ENCODE results near the gene C10orf143. TPM values are rescaled to one million over a fixed set of nuclear protein-coding genes. Genes with fewer than 3 reads are reported as not detected.
"Not testable (repeated sequence)": the region's sequence is repeated elsewhere in the genome, so short reads cannot be mapped to it uniquely, and the experiment has no call there.

Gene C10orf143
- total RNA-seq, 2 donors from 2014 or later, result 0.95 to 2.0 TPM

DNA sequence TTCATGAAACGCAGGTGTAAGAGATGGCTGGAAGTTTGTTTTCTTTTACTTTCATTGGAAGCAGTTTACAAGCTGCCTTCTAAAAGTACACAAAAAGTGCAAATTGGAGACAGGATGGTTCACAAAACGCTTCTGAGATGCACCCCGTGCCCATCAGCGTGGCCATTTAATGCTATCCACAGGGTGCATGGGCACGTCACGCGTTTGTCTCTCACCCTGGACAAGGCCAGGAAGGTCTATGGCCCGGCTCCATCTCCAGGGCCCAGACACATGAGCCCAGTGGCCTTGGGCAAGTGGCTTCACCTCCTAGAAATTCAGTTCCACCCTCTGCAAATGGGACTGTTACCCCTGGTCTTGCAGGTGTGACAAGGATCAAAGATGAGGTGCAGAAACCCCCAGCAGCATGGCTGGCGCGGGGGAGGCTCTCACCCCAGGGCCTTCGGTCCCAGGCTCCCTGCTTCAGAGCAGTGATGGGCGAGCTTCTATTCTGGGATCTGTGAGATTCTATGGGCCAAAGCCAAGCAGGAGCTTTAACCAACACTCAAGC, 85.8 kb downstream of the C10orf143 start:
- Mint-ChIP-seq H3K4me1 (no peaks in the 10 kb centered on the region), H3K27me3 (no peaks in the 10 kb centered on the region), H3K36me3 (ENCODE audit: low read depth) (no peaks in the 10 kb centered on the region), H3K9me3 (no peaks in the 10 kb centered on the region), H3K27ac (no peak overlapping the region), H3K4me3 (no peak overlapping the region)
- ATAC-seq (replicated peaks), result no peak

DNA sequence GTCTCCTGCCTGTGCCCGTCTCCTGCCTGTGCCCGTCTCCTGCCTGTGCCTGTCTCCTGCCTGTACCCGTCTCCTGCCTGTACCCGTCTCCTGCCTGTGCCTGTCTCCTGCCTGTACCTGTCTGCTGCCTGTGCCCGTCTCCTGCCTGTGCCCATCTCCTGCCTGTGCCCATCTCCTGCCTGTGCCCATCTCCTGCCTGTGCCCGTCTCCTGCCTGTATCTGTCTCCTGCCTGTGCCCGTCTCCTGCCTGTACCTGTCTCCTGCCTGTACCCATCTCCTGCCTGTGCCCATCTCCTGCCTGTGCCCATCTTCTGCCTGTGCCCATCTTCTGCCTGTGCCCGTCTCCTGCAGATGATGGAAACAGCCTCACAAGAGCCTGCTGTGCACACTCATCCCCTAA, 86.3 kb downstream of the C10orf143 start:
- ATAC-seq (replicated peaks); H3K4me1 Mint-ChIP-seq; H3K4me3 Mint-ChIP-seq; H3K9me3 Mint-ChIP-seq; H3K27me3 Mint-ChIP-seq; H3K27ac Mint-ChIP-seq; H3K36me3 Mint-ChIP-seq (ENCODE audit: low read depth): not testable (repeated sequence)

DNA sequence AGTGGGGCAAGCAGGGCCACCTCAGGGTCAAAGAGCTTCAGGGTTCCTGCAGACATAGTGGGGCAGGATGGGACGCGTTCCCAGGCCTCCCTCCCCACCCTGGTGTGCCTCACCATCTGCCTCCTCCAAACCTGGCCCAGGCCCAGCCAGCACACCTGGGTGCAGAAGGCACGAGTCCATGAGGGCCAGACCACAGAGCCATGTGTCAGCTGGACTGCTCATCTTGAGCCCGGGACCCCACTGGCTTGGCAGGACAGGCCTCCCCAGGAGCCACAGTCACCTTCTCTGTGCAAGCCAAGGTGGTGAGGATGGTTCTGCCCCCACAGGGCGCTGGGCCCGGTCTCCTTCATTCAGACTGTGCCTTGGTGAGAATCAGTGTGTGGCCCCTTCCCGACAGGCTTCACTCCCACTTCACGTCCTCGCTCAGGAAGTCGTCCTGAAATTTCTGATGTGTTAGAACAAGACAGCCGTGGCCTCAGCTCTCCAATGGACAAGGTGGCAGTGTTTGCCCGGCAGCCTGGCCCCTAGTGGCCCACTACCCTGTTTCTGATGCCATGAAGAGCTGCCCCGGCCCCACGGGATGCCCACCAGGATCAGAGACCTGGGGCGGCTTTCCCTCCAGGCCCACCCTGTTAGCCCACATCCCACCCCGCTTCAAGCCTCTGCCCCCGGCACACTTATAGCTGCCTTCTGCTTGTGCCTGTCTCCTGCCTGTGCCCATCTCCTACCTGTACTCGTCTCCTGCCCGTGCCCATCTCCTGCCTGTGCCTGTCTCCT, 87.0 kb downstream of the C10orf143 start:
- no peak for ATAC-seq (replicated peaks)
- no peaks in the 10 kb centered on the region for H3K4me1 Mint-ChIP-seq
- H3K4me3 Mint-ChIP-seq, result no peak overlapping the region
- H3K36me3 Mint-ChIP-seq (ENCODE audit: low read depth), result no peaks in the 10 kb centered on the region
- no peaks in the 10 kb centered on the region for H3K27me3 Mint-ChIP-seq
- no peaks in the 10 kb centered on the region for H3K9me3 Mint-ChIP-seq
- H3K27ac Mint-ChIP-seq, result no peak overlapping the region

DNA sequence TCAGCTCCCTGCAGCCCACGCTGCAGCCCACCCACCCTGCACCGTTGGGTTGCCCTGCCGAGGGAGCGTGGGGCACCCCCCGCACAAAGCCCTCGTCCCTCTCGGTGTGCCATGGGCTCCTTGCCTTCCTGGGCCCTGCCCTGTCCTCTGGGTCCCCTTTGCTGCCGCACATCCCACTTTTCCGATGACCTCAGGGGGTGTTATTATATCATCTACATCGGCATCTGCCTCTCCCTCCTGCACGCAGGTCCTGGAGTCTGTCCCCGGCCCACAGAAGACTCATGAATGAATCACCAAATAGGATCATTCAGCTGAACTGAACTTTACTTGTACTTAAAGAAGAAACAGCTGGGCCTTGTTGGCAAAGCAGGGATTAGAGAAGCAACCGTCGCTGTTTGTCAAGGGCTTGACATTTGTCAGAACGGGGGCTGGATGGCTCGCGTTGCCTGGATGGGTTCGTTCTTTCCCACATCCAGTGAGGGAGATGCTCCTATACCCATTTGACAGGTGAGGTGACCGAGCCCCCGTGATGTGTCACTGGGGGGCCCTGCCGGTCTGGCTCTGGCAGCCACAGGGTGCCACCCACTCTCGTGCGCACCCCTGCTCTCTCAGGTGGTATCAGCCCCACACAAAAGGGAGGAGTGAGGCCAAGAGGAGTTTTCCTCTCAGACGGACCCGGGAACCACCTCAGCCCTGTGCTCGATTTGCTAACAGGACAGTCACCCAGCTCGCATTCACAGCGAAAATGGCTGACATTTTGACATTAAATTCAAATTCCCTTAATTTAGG, 87.9 kb downstream of the C10orf143 start:
- H3K9me3 Mint-ChIP-seq, result no peaks in the 10 kb centered on the region
- no peak overlapping the region for H3K27ac Mint-ChIP-seq
- H3K4me3 Mint-ChIP-seq, result no peak overlapping the region
- H3K4me1 Mint-ChIP-seq, result no peaks in the 10 kb centered on the region
- no peaks in the 10 kb centered on the region for H3K36me3 Mint-ChIP-seq (ENCODE audit: low read depth)
- no peaks in the 10 kb centered on the region for H3K27me3 Mint-ChIP-seq
- no peak for ATAC-seq (replicated peaks)

DNA sequence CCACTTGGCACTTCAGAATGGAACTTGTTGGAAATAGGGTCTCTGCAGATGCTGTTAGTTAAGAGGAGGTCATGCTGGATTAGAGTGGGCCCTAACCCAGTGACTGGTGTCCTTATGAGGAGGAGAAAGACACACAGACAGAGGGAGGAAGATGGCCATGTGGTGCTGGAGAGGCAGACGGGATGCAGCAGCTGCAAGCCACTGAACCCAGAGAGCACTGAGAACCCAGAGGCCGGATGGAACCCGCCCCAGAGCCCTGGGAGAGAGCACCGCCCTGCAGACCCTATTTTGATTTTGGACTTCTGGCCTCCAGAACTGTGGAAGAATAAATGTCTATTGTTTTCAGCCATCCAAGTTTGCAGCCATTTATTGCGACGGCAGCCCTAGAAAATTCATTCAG, 88.5 kb downstream of the C10orf143 start:
- no peaks in the 10 kb centered on the region for H3K4me1 Mint-ChIP-seq
- no peak overlapping the region for H3K27ac Mint-ChIP-seq
- no peaks in the 10 kb centered on the region for H3K9me3 Mint-ChIP-seq
- no peaks in the 10 kb centered on the region for H3K36me3 Mint-ChIP-seq (ENCODE audit: low read depth)
- H3K4me3 Mint-ChIP-seq, result no peak overlapping the region
- no peak for ATAC-seq (replicated peaks)
- H3K27me3 Mint-ChIP-seq, result no peaks in the 10 kb centered on the region

DNA sequence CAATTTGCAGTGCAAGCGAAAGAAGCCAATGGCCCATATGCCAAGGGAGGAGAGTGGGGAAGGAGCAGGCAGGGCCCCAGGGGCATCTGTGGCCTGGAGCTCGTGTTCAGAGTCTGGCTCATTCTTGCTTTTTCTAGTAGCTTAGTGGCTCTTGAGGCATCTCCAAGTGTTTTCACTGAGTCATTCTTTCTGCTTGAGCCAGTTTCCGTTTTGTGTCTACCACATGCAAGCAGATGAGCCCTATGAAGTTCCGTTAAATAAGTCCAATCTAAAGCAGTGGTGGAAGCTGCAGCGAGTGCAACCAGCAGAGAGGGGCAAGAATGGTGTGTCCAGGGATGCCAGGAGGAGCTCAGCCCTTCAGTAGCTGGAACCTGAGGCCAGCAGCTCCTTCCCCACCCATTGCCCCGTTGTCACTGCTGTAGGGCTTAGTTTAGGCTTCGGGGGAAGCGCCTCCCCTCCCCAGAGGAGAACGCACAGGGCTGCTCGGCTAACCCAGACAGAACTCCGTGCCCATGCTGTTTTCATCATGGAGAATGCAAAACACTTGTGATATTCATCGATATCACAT, 89.2 kb downstream of the C10orf143 start:
- Mint-ChIP-seq H3K4me1 (no peaks in the 10 kb centered on the region), H3K27ac (no peak overlapping the region), H3K9me3 (no peaks in the 10 kb centered on the region), H3K27me3 (no peaks in the 10 kb centered on the region), H3K4me3 (no peak overlapping the region), H3K36me3 (ENCODE audit: low read depth) (no peaks in the 10 kb centered on the region)
- ATAC-seq (replicated peaks), result peak; percentile 48

DNA sequence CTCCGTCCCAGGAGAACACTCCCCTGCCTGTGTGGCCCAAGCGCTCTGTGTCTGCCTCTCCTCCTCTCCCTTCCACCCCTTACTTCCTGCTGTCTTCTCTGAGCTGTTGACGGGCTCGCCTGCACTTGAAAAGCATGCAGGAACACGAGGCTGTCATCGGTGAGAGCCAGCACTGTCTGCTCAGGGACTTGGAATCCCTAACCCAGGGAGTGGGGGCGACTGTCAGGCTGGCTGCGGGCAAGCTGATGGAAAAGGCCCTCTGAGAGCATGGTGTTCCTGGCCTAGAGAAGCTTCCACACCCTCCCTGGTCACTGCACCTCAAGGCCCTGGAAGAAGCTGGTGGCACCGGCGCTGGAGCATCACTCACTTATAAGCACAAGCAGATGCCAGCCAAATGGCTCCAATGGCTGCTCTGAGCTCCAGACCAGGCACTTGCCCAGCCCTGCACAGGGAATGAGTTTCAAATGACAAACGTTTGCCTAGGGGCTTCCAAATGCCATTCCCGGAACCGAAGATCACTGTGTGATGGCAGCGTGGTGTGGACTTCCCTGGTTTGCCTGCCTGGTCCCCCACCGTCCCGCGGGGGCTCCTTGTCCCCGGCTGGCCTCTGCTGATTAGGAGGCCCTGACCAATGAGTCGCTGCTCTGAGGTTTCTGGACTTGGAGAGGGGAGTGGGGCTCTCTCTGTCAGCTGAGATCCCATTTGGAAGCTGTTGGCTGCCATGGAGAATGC, 89.8 kb downstream of the C10orf143 start:
- Mint-ChIP-seq H3K9me3 (no peaks in the 10 kb centered on the region), H3K27ac (no peak overlapping the region), H3K4me3 (no peak overlapping the region), H3K36me3 (ENCODE audit: low read depth) (no peaks in the 10 kb centered on the region), H3K4me1 (no peaks in the 10 kb centered on the region), H3K27me3 (no peaks in the 10 kb centered on the region)
- no peak for ATAC-seq (replicated peaks)

DNA sequence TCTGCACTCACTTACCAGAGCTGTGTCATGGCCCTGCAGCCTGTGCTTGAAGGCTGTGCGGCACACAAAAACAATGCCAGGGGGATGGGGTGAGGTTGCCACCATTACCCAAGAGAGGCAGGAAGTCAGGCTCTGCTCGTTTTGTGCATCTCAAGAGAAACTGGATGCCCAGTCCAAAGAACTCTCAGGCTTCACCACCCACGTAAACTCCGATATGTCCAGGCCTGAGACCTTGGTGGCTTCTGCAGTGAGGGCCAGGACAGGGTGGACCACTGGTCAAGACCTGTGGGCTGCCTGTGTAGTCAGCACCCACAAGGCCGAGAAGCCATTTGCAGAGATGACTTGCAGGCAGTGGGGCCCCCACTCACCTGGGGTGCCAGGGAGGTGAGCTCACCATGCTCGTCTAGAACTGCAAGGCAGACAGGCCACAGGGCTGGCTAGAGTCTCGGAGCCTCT, 91.9 kb downstream of the C10orf143 start:
- H3K27ac Mint-ChIP-seq, result no peak overlapping the region
- ATAC-seq (replicated peaks), result no peak
- no peaks in the 10 kb centered on the region for H3K9me3 Mint-ChIP-seq

DNA sequence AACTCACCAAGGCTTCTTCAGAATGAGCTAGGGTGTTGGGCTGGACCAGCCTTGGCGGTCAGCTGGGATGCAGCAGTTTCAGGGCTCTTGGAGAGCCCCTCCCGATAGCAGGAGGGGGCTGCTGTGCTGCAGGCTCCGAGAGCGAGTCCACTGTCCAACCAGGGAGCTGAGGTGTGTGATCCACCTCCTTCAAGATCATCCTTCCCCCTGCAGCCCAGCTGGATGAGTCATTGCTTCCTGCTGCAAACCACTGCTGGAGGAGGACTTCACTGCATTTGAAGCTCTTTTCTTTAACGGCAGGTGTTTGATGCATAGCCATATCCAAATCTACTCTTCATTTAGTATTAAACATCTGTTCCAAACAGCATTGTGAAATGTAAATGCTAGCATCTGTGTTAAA, 92.4 kb downstream of the C10orf143 start:
- Mint-ChIP-seq H3K9me3 (no peaks in the 10 kb centered on the region), H3K36me3 (ENCODE audit: low read depth) (no peaks in the 10 kb centered on the region), H3K27ac (no peak overlapping the region), H3K27me3 (no peaks in the 10 kb centered on the region), H3K4me1 (no peaks in the 10 kb centered on the region), H3K4me3 (no peak overlapping the region)
- ATAC-seq (replicated peaks), result peak; percentile 42

More for the DNA sequence above, 91.9 kb downstream of the C10orf143 start:
- no peaks in the 10 kb centered on the region for H3K36me3 Mint-ChIP-seq (ENCODE audit: low read depth)
- H3K4me1 Mint-ChIP-seq, result no peaks in the 10 kb centered on the region
- no peak overlapping the region for H3K4me3 Mint-ChIP-seq
- H3K27me3 Mint-ChIP-seq, result no peaks in the 10 kb centered on the region

DNA sequence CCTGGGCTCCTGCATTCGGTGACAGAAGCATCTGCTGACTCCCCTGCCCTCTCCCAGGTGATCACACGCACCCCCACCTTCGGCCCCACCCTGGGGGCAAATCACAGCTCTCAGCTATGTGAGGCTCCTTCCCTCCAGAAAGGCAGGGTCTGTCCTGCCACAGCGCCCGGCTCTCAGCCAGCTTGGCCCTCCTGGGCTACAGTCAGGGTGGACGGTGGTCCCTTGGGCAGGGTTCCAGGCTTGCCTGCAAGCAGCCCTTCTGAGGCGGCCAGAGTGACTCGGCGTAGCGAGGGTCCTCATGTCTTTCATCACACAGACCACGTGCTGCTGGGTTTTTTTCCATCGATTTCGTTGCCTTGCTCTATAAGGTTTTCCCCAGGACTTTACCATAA, 93.0 kb downstream of the C10orf143 start:
- no peak overlapping the region for H3K4me3 Mint-ChIP-seq
- H3K36me3 Mint-ChIP-seq (ENCODE audit: low read depth), result no peaks in the 10 kb centered on the region
- H3K27me3 Mint-ChIP-seq, result no peaks in the 10 kb centered on the region
- no peak overlapping the region for H3K27ac Mint-ChIP-seq
- no peak for ATAC-seq (replicated peaks)
- no peaks in the 10 kb centered on the region for H3K4me1 Mint-ChIP-seq
- H3K9me3 Mint-ChIP-seq, result no peaks in the 10 kb centered on the region

DNA sequence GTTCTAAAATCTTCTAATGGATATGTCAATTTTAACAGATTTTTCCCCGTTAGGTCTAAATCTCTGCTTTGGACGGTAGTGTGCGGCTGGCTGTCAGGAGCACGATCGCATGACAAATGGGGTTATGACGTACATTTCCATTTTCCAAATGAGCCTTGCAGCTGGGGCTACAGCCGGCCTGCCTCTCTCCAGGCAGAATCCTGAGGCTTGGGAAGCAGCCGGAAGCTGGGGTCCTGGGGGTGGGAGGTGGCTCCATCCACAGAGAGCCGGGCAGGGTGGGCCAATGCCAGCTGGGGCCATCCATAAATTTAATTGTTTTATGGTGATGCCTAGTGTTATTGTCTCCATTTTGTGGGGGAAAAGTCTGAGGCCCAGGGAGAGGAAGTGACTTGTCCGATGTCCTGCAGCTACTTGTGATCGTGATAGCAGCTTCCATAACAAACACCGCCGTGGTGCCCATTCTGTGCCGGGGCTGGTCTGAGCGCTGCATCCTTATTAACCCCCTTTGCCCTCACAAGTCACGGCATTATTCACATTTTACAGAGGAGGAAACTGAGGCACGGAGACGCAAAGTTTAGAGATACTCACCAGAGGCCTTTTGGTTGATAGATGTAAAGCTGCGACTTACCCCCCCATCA, 93.5 kb downstream of the C10orf143 start:
- Mint-ChIP-seq H3K36me3 (ENCODE audit: low read depth) (no peaks in the 10 kb centered on the region), H3K4me3 (no peak overlapping the region), H3K27me3 (no peaks in the 10 kb centered on the region), H3K4me1 (no peaks in the 10 kb centered on the region), H3K9me3 (no peaks in the 10 kb centered on the region), H3K27ac (no peak overlapping the region)
- ATAC-seq (replicated peaks), result no peak

DNA sequence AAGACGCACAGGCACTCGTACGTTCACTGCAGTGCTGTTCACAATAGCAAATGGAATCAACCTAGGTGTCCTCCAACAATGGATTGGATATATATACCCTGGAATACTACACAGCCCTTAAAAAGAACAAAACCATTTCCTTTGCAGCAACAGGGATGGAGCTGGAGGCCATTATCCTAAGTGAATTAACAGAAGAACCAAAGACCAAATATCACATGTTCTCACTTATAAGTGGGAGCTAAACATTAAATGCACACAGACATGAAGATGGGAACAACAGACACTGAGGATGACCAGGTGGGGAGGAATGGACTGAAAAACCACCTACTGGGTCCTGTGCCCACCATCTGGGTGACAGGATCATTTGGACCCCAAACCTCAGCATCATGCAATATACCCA, 94.5 kb downstream of the C10orf143 start:
- Mint-ChIP-seq H3K4me3 (no peak overlapping the region), H3K4me1 (no peaks in the 10 kb centered on the region), H3K9me3 (no peaks in the 10 kb centered on the region), H3K27me3 (no peaks in the 10 kb centered on the region), H3K36me3 (ENCODE audit: low read depth) (no peaks in the 10 kb centered on the region), H3K27ac (no peak overlapping the region)
- ATAC-seq (replicated peaks), result no peak

DNA sequence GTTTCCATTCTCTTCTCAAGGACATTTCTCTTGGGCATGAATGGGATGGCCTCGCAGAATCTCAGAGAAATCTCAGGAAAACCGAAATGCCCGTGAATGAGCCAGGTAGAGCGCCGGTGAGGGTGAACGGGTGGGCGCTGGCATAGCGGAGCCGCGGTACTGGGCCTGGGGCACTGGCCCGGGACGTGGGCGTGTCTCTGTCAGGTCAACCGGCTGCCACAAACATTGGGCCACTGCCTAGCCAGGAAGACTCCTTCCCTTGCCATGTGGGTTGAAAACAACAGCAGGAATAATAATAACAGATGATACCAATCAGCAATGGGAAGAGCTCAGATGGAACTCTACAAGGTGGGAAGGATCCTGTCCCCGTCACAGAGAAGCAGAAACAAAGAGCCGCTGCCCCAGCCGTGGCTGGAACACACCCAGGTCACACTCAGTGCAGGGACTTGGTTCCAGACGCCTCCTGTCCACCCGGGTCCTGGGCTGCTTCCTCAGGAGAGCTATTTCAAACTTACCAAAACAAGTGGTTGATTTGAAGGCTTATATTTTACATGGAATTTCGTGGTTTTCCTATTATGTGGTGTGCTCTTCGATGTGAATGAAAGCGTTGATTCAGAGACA, 95.4 kb downstream of the C10orf143 start:
- peaks cover 2% of the 10 kb centered on the region for H3K27me3 Mint-ChIP-seq
- no peak overlapping the region for H3K4me3 Mint-ChIP-seq
- H3K9me3 Mint-ChIP-seq, result no peaks in the 10 kb centered on the region
- no peak for ATAC-seq (replicated peaks)
- no peak overlapping the region for H3K27ac Mint-ChIP-seq
- no peaks in the 10 kb centered on the region for H3K36me3 Mint-ChIP-seq (ENCODE audit: low read depth)
- no peaks in the 10 kb centered on the region for H3K4me1 Mint-ChIP-seq
